SIG-M5 (cell line): ENCODE results near the gene LETM1.

Experiments
- DNase-seq: peaks from one replicate; lab custom pipeline; 2025; lab: John Stamatoyannopoulos, UW

Gene LETM1

GRCh38 chr4:1794809-1795298 is 61.1 kb downstream of the LETM1 start:
- DNase-seq: no peak

GRCh38 chr4:1793940-1794808 is 61.8 kb downstream of the LETM1 start:
- no peak for DNase-seq

DNA sequence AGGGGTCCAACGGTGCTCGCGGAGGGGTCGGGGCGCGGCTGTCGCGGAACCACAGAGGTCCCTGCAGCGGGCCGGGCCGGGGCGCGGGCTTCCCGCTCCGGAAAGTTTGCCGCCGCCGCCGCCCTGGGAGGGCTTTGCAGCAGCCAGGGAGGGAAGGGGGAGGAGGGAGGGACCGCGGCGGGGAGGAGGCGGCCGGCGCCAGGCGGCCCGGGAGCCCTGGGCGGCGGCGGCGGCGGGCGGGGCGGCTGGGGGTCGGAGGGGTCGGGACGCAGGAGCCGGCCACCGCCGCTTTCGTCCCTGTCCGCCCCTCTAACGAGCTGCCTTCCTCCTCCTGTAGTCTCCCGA is 62.5 kb downstream of the LETM1 start:
- DNase-seq: no peak

GRCh38 chr4:1792832-1793495 is 63.0 kb downstream of the LETM1 start, which contains the start of gene FGFR3:
TSS of gene FGFR3 (plus strand) at chr4:1793293. CDS start at chr4:1793935, 642 bp downstream.
- DNase-seq: no peak

- DNase-seq: no peak
Observed at GRCh38 chr4:1792158-1792831, 63.7 kb downstream of the LETM1 start.

GRCh38 chr4:1790005-1790404 is 66.0 kb downstream of the LETM1 start:
- DNase-seq: no peak

DNA sequence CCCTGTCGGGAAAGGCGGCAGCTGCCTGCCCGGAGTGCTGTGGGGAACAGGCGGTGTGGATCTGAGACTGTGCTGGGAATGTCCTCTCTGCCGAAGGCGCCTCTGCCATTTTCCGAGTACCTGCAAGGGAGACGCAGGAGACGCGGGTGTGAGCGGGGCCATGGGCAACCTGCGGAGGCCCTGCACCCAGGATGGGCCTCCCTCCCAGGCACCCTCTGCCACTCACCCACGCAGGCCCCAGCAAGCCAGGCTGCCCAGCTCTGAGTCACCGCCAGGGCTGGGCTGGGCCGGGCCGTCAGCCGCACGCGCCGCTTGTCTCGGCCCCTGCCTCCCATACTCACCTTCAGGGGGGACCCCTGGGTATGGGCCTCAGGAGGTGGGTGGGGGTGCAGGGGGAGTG is 66.4 kb downstream of the LETM1 start:
- no peak for DNase-seq

GRCh38 chr4:1788254-1788973 is 67.5 kb downstream of the LETM1 start:
- DNase-seq: no peak

DNA sequence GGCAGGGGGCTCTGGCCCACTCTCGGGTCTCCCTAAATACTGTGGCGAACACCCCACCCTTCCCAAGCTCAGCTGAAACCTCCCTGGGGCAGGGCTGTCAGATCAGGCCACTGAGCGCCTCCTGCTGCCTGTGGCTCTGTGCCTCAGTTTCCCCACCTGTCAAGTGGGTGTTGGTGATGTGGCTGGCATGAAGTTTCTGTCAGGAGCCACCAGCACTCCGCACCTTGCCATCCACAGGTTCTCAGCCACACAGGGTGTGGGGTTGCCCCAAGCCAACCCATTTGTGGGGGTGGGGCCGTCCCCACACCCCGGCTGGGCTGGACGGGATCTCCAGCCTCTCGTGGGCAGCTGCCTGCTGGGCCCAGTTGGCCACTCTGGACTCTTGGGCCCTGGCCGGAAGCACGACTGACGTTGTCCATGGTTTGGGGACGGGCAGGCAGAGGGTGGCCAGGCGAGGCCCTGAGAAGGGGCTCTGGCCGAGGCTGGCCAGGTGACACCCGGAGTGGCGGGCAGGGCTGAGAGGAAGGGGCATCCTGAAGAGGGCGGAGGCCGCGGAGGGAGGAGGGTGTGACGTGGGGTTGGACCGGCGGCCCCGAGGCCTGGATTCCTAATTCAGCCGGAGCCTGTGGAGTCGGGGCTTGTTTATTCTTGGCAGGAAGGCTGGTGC is 68.4 kb downstream of the LETM1 start:
- DNase-seq: no peak

DNA sequence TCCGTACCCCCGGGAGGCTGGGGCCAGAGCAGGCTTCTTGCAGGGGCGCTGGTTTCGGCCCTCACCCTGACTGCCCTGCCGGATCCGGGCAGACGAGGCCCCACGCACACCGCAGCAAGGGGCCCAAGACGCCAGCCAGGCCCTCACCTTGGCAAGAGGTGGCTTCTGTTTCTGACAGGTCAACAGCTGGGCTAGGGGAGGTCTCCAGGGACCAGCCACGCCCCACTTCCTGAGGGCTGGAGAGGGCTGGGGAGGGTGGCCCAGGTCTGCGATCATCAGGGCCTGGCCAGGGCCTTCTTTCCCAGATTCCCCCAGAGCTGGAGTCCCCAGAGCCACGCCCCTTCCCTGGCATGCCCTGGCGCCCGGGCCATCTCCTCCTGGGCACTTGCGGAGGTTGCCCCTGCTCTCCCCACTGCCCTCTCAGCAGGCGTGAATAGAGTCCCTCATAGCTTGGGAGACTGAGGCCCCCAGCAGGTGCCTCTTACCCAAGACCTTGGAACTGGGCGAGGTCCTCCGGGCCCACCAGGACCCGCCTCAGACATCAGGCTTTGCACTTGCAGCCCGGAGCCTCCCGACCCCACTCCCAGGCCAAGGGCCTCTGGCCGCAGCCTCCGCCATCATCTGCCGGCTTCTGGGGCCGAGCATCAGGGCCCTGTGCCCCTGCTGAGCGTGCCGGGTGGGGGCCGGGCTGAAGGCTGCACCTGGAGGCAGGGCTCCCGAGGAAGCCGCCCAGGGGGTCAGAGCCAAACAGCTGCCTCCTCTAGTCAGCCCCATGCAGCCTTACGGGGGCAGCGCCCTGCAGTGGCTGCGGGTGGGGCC is 69.2 kb downstream of the LETM1 start:
- no peak for DNase-seq

GRCh38 chr4:1785592-1785991 is 70.4 kb downstream of the LETM1 start:
- no peak for DNase-seq

DNA sequence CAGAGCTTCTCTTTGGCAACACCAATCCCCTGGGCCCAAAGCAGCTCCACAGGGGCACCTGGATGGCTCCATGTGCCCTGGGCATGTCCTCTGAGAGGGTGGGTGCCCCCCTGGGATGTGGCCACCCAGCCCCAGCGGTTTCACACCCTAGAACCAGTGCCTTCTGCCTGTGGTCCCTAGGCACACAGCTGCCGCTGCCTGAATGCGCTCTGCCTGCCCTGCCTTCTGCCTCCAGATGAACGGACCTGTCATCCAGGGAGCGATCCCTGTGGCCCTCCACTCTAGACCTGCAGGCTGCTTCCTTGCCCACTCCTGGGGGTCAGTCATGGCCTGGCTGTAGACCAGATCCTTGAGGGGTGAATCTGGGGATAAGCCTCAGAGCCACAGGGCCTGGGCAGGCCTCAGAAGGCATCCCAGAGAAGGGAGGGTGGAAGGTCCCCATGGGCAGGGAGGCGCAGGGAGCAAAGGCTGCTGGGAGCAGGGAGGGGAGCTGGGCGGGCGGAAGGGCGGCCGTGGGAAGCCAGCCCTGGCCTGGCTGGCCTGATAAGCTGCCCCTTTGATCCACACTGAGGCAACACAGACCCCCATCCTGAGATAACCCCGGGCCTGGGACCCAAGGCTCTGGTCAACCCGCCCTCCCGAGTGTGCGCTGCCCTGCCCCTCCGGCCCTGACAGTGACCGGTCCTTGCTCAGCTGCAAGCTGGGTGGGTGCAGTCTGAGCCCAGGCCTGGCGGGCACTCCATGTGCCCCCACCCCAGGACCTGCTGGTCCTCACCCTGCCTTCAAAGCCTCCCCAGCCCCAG is 71.0 kb downstream of the LETM1 start:
- DNase-seq: no peak

- DNase-seq: no peak
Observed at GRCh38 chr4:1784395-1784788, 71.6 kb downstream of the LETM1 start.

- DNase-seq: no peak
Observed at GRCh38 chr4:1783970-1784369, 72.0 kb downstream of the LETM1 start.

DNA sequence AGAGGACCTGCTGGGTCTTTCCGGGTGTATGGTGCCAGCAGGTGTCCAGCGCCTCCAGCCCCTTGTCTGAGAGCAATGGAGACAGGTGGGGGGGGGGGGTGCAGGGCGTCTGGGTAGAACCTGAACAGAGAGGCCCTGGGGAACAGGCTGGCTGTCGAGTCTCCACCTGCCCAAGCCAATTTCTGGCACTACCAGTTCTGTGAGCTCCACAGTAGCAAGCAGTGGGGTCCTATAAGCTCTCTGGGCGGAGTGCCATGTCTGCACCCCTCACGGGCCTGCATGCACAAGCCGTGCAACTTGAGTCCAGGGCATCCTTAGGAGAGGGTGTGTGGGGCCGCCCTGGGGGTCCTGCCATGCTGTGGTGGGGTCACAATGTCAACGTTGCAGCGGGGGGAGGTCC is 72.9 kb downstream of the LETM1 start:
- no peak for DNase-seq

DNA sequence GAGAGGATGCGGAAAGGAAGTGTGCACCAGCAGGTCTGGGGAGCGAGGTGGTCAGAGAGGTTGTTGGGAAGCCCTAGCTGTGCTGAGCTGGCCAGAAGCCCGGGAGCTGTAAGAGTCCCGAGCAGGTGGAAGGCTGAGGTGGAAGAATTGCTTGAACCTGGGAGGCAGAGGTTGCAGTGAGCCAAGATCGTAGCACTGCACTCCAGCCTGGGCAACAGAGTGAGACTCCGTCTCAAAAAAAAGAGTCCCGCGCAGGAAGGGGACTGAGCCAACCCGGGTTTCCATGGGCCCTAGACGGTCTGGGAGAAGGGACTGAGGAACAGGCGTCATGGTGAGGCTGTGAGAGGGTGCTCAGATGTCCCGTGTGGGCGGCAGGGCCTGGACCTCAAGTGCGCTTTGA is 75.5 kb downstream of the LETM1 start:
- DNase-seq: no peak

- no peak for DNase-seq
Observed at GRCh38 chr4:1779588-1780382, 76.2 kb downstream of the LETM1 start.

- DNase-seq: no peak
Observed at GRCh38 chr4:1778642-1779392, 77.1 kb downstream of the LETM1 start.
